Ovary (tissue), 3 donors: Measurements from ENCODE around the gene DOCK8.

Source experiments
- EP300 ChIP-seq: sonication (generic); formaldehyde crosslinking; IDR thresholded peaks from one replicate; pipeline ENCODE4 v1.6.1; 2017; ENCODE audit warnings: antibody characterized with exemption
- POLR2A ChIP-seq: fragments of 450-650 bp; IDR thresholded peaks from one replicate; pipeline ENCODE4 v1.6.1; 2017; ENCODE audit warnings: antibody characterized with exemption, mild to moderate bottlenecking, moderate library complexity
- TF ChIP-seq, protein P1 (sequence below), 3 donors: fragments of 450-650 bp in 2 of 3; fragments of 200-600 bp in 1 of 3; IDR thresholded peaks; one replicate each; pipeline versions ENCODE4 v1.5.1 to v1.8.0; 2016 to 2022; ENCODE audit warnings: antibody characterized with exemption in 3 of 3, mild to moderate bottlenecking in 1 of 3
- donor health status: DM: no; HTN: no; CAD: no.

DNA sequence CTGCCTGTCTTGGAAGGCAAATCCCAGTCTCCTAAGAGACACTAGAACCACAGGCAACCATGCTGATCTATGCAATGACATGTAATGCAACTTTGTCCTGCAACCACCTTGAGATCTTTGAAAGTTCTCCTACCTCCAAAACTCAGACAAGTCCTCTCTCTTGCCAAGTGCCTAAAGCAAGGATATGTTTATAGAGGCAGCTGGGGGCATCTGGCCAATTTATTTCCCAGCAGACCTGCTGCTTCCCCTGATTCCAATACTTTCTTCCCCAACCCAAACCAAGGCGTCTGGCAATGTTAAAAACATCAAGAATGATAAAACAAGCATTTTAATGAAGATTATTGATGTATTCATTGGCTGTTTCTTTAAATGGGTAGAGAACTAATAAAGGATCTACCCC, 138.4 kb downstream of the DOCK8 start:
- no peak for TF ChIP-seq POLR2A
- TF ChIP-seq, protein P1, sequence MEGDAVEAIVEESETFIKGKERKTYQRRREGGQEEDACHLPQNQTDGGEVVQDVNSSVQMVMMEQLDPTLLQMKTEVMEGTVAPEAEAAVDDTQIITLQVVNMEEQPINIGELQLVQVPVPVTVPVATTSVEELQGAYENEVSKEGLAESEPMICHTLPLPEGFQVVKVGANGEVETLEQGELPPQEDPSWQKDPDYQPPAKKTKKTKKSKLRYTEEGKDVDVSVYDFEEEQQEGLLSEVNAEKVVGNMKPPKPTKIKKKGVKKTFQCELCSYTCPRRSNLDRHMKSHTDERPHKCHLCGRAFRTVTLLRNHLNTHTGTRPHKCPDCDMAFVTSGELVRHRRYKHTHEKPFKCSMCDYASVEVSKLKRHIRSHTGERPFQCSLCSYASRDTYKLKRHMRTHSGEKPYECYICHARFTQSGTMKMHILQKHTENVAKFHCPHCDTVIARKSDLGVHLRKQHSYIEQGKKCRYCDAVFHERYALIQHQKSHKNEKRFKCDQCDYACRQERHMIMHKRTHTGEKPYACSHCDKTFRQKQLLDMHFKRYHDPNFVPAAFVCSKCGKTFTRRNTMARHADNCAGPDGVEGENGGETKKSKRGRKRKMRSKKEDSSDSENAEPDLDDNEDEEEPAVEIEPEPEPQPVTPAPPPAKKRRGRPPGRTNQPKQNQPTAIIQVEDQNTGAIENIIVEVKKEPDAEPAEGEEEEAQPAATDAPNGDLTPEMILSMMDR (IDR thresholded peaks at IDR 0.05): no peak
- TF ChIP-seq EP300: no peak
